CD4-positive, alpha-beta T cell treated with Interleukin-12 subunit alpha and Interleukin-12 subunit beta, for 1 hour (primary cell): ENCODE data around the gene C9orf43.
"Not testable (repeated sequence)": the region's sequence is repeated elsewhere in the genome, so short reads cannot be mapped to it uniquely, and the experiment has no call there.

Experiments
- DNase-seq: peaks from one replicate; pipeline ENCODE4 v3.0.0-alpha.2; 2020

The C9orf43 gene

GRCh38 chr9:113381909-113382411 is 28.6 kb upstream of the C9orf43 start:
- no peak for DNase-seq

- DNase-seq, result no peak
Measured at GRCh38 chr9:113386571-113387393, 23.8 kb upstream of the C9orf43 start.

GRCh38 chr9:113387560-113388230 is 22.9 kb upstream of the C9orf43 start:
- no peak for DNase-seq

DNA sequence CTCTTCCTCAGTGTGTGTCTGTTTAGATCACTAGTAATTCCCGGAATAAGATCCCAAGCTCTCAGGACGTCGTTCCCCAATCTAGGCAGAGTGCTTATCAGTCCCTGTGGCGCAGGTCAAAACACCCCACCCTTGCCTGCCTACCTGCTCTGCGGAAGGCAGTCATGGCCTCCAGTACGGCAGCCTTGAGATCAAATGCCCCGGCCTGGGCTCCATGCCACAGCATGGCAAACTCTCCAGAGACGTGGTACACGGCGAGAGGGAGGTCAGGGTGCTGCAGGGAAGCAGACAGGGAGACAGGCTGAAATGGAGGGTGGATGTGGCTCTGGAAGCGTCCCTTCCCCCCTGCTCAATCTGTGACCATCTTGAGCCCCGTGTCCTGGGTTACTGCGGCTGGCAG is 21.7 kb upstream of the C9orf43 start:
- DNase-seq, result no peak

GRCh38 chr9:113389451-113389850 is 21.1 kb upstream of the C9orf43 start:
- no peak for DNase-seq

GRCh38 chr9:113390192-113390960 is 20.2 kb upstream of the C9orf43 start:
- no peak for DNase-seq

DNA sequence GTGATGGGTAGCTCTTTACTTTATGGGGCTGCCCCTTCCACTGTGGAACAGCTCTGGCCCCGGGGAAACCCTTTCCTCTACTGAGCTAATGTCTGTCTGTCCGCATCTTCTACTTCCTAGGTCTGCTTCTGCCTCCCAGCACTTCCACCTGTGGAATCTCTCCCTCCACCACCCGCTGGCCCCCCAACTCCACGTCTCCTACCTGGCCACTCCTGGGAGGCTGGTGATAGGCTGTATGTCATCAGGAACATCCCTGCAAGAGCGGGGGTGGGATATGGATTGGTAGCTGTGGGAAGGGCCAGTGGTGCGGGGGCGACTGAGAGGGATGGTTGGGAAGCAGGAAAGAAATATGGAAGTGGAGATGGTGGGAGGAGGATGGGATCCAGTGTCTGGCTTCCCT is 18.6 kb upstream of the C9orf43 start:
- DNase-seq, result no peak

- DNase-seq, result no peak
Measured at GRCh38 chr9:113393281-113393680, 17.3 kb upstream of the C9orf43 start.

GRCh38 chr9:113395000-113395861 is 15.3 kb upstream of the C9orf43 start:
- DNase-seq, result no peak

DNA sequence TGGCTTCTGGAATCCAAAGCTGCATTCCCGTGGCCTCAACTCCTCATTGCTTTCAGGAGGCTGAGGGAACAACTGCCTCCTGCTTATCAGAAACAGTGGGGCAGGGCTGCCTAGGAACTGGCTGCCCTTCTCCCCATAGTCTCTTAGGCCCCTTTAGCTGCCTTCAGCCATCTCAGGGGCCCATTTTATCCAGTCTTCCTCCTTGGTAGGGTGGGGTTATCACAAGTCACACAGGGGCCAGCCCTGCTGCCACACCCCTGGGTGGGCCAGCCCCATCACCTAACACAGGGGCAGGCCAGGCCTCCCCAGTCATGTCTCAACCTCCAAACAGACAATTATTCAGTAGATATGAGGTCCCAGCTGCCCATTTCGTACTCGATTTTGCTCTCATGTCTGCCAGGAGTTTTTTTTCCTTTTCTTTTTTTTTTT is 13.3 kb upstream of the C9orf43 start:
- no peak for DNase-seq

DNA sequence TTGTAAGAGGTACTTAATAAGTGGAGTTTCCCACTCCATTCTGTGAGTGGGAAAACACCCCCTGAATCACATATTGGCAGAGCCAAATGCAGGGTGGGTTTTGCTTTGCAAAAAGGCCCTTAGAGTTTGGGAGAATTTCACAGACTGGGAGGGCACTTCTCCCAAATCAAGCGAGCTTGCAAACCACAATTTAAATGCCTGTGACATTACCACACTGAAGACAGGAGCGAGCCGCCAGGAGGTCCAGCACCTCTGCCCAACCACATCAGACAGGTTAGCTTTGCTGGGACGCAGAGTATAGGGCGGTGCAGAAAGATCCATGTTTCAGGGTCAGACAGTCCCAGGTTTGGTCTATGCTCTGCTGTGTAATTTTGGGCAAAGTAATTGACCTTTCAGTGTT is 11.8 kb upstream of the C9orf43 start:
- no peak for DNase-seq

DNA sequence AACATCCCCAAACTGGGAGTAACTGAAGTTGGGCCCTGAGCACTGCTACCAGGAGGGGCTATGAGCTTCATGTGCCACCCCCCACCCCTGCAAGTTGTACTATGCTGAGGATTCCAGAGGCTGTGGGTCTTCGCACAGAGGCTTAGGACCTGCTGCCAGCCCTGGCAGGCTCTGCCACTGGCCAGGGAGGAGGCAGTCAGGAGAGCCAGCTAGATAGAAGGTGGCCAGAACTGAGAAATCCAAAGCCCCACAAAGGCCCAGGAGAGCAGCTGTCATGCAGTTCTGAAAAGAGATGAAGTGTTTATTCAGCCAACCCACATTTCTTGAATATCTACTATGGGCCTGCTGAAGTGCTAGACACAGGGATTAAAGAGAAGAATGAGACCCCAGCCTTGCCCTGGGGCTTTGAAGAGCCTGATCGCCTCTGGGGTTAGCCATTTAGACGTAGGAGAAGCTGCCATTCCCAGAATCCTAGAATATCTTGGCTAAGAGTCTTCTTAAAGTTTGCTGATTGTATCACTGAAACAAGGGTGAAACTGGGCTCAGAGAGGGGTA is 10.8 kb upstream of the C9orf43 start:
- no peak for DNase-seq

GRCh38 chr9:113401027-113401792 is 9.3 kb upstream of the C9orf43 start, which contains the start of gene ALAD:
Gene ALAD, minus strand, starts transcription at chr9:113401284. Its CDS starts 7,725 bp downstream, at chr9:113393559.
- DNase-seq, result peak; percentile 99

- no peak for DNase-seq
Measured at GRCh38 chr9:113403646-113404045, 6.9 kb upstream of the C9orf43 start.

- DNase-seq, result not testable (repeated sequence)
Measured at GRCh38 chr9:113406353-113406752, 4.2 kb upstream of the C9orf43 start.

- peak; percentile 72 for DNase-seq
Measured at GRCh38 chr9:113406873-113407511, 3.6 kb upstream of the C9orf43 start.

GRCh38 chr9:113409481-113409880 is 1.1 kb upstream of the C9orf43 start:
- DNase-seq, result no peak

- no peak for DNase-seq
Measured at GRCh38 chr9:113409883-113410206, 702 bp upstream of the C9orf43 start.

GRCh38 chr9:113416149-113416721 is 5.7 kb downstream of the C9orf43 start:
- DNase-seq, result no peak

DNA sequence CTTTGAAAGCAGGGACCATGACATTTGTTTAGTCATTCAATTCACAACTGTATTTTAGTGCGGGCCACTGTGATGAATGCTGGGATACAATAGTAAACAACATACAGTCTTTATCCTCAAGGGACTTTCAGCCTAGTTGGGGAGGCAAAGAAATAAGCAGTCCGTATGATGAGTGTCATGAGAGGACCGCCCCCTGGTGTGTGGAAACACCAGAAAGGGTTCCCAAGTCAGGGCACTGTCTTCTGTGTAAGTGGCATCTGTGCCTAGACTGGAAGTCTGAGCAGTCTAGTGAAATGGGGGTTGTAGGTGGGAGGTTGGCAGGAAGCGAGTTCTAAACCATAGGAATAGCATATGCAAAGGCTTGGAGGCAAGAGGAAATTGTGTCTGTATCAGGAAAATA is 6.8 kb downstream of the C9orf43 start:
- DNase-seq, result no peak
